Suprapubic skin (tissue), 4 donors: Measurements from ENCODE around the gene TAS1R1.

Experiments
- POLR2A ChIP-seq, 2 donors: fragments of 450-650 bp; IDR thresholded peaks; one replicate each; pipeline ENCODE4 v1.6.1; 2017; ENCODE audit warnings: antibody characterized with exemption in 2 of 2, mild to moderate bottlenecking in 2 of 2, moderate library complexity in 2 of 2
- POLR2AphosphoS5 ChIP-seq, 3 donors: sonication (generic); formaldehyde crosslinking; IDR thresholded peaks; one replicate each; pipeline ENCODE4 v1.6.1; 2017; ENCODE audit warnings: antibody characterized with exemption in 3 of 3
- TF ChIP-seq, protein P1 (sequence below), 2 donors: fragments of 200-600 bp in 1 of 2; fragments of 450-650 bp in 1 of 2; sonication (generic) in 1 of 2; IDR thresholded peaks; one replicate each; pipeline ENCODE4 v1.5.1; 2016 to 2019; ENCODE audit warnings: antibody characterized with exemption in 2 of 2, mild to moderate bottlenecking in 1 of 2, moderate library complexity in 1 of 2

DNA sequence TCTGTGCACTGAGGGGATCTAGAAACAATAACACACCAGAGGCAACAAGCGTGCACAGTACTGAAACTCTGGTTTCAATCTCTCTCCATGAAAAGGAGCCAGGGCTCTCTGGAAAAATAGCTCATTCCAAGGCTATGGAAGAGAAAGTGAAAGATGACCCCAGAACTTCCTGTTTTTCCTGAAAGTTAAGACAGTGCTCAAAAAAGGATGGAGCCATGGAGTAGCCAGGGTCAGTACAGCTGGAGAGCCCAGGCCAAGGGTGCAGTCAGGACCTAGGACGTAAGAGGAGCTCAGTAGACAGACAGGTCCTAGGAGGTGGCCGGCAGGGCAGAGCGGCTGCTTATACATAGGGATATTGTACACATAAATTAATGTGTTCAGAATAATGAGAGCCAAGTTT is 19.9 kb upstream of the TAS1R1 start:
- TF ChIP-seq POLR2A (IDR thresholded peaks at IDR 0.05) (no peak), POLR2AphosphoS5 (IDR thresholded peaks at IDR 0.05) (no peak)
- TF ChIP-seq, protein P1, sequence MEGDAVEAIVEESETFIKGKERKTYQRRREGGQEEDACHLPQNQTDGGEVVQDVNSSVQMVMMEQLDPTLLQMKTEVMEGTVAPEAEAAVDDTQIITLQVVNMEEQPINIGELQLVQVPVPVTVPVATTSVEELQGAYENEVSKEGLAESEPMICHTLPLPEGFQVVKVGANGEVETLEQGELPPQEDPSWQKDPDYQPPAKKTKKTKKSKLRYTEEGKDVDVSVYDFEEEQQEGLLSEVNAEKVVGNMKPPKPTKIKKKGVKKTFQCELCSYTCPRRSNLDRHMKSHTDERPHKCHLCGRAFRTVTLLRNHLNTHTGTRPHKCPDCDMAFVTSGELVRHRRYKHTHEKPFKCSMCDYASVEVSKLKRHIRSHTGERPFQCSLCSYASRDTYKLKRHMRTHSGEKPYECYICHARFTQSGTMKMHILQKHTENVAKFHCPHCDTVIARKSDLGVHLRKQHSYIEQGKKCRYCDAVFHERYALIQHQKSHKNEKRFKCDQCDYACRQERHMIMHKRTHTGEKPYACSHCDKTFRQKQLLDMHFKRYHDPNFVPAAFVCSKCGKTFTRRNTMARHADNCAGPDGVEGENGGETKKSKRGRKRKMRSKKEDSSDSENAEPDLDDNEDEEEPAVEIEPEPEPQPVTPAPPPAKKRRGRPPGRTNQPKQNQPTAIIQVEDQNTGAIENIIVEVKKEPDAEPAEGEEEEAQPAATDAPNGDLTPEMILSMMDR (IDR thresholded peaks at IDR 0.05): no peak
